ENCODE measurements around the gene KANK2. TPM values are rescaled to one million over a fixed set of nuclear protein-coding genes. Genes with fewer than 3 reads are reported as not detected.

Gene KANK2
- total RNA-seq, 6 donors from 2014 or later, result 144 to 295 (median 240) TPM

- ATAC-seq (ENCODE audit: low FRiP score in 2 of 2) (no peak), DNase-seq (no peak)
- Histone ChIP-seq H3K36me3 (peaks cover 2 to 94% (median 42%) of the 10 kb centered on the region in 4 donors), H3K4me3 (no peak overlapping the region), H3K27ac (peak overlapping the region in 1 of 4 donors; percentile 27), H3K27me3 (no peaks in the 10 kb centered on the region), H3K4me1 (no peaks in the 10 kb centered on the region), H3K9me3 (peaks cover 0 to 9% (median 2%) of the 10 kb centered on the region in 4 donors)
- TF ChIP-seq POLR2A (IDR thresholded peaks at IDR 0.05) (no peak), CTCF (IDR thresholded peaks at IDR 0.05) (no peak), EP300 (IDR thresholded peaks at IDR 0.05) (no peak), POLR2AphosphoS5 (IDR thresholded peaks at IDR 0.05) (no peak)
- 90 to 100% methylated on average over 2 to 3 of the region's 3 CpGs for WGBS, 2 donors
These were observed 25.9 kb upstream of the KANK2 start for GRCh38 chr19:11223200-11223599.

GRCh38 chr19:11221082-11221598, 23.8 kb upstream of the KANK2 start:
- no peak for DNase-seq
- TF ChIP-seq CTCF (IDR thresholded peaks at IDR 0.05) (no peak), POLR2A (IDR thresholded peaks at IDR 0.05) (no peak), POLR2AphosphoS5 (IDR thresholded peaks at IDR 0.05) (no peak), EP300 (IDR thresholded peaks at IDR 0.05) (no peak)
- peaks cover 0 to 9% (median 2%) of the 10 kb centered on the region in 4 donors for H3K9me3 ChIP-seq
- no peak overlapping the region for H3K4me3 ChIP-seq
- H3K27ac ChIP-seq, result no peak overlapping the region
- WGBS, 2 donors, result 97 to 100% methylated on average over 3 of the region's 3 CpGs
- no peaks in the 10 kb centered on the region for H3K4me1 ChIP-seq
- no peak for ATAC-seq (ENCODE audit: low FRiP score in 2 of 2)
- peaks cover 2 to 89% (median 50%) of the 10 kb centered on the region in 4 donors for H3K36me3 ChIP-seq
- no peaks in the 10 kb centered on the region for H3K27me3 ChIP-seq

GRCh38 chr19:11214387-11214786, 17.0 kb upstream of the KANK2 start:
- Histone ChIP-seq H3K4me3 (no peak overlapping the region), H3K27me3 (no peaks in the 10 kb centered on the region), H3K9me3 (no peaks in the 10 kb centered on the region), H3K4me1 (no peaks in the 10 kb centered on the region), H3K36me3 (peaks cover 0 to 82% (median 53%) of the 10 kb centered on the region in 4 donors), H3K27ac (no peak overlapping the region)
- no peak for ATAC-seq (ENCODE audit: low FRiP score in 2 of 2)
- DNase-seq, result no peak
- WGBS, 2 donors, result 86 to 94% methylated on average over 6 of the region's 6 CpGs
- TF ChIP-seq POLR2AphosphoS5 (IDR thresholded peaks at IDR 0.05) (no peak), POLR2A (IDR thresholded peaks at IDR 0.05) (no peak)

- TF ChIP-seq POLR2A (IDR thresholded peaks at IDR 0.05) (no peak), EP300 (IDR thresholded peaks at IDR 0.05) (no peak), CTCF (IDR thresholded peaks at IDR 0.05) (no peak), POLR2AphosphoS5 (IDR thresholded peaks at IDR 0.05) (no peak)
- Histone ChIP-seq H3K4me3 (no peak overlapping the region), H3K27me3 (no peaks in the 10 kb centered on the region), H3K36me3 (peaks cover 0 to 90% (median 43%) of the 10 kb centered on the region in 4 donors), H3K9me3 (no peaks in the 10 kb centered on the region), H3K4me1 (no peaks in the 10 kb centered on the region), H3K27ac (no peak overlapping the region)
- WGBS, 2 donors, result 86 to 100% methylated on average over 1 of the region's 1 CpG
- DNase-seq (no peak), ATAC-seq (ENCODE audit: low FRiP score in 2 of 2) (no peak)
These were observed 13.2 kb upstream of the KANK2 start for GRCh38 chr19:11210656-11210928.

- TF ChIP-seq EP300 (IDR thresholded peaks at IDR 0.05), result no peak
- TF ChIP-seq POLR2AphosphoS5 (IDR thresholded peaks at IDR 0.05), result no peak
- no peak for TF ChIP-seq POLR2A (IDR thresholded peaks at IDR 0.05)
- no peak for TF ChIP-seq CTCF (IDR thresholded peaks at IDR 0.05)
- whole genome bisulfite sequencing, 2 donors, result 60 to 71% methylated on average over 2 of the region's 2 CpGs
- H3K4me3 ChIP-seq, result no peak overlapping the region
- H3K4me1 ChIP-seq, result no peaks in the 10 kb centered on the region
- DNase-seq (no peak), ATAC-seq (ENCODE audit: low FRiP score in 2 of 2) (no peak)
- H3K27ac ChIP-seq, result peak overlapping the region in 1 of 4 donors; percentile 27
- H3K27me3 ChIP-seq, result no peaks in the 10 kb centered on the region
- H3K9me3 ChIP-seq, result no peaks in the 10 kb centered on the region
- peaks cover 0 to 86% (median 38%) of the 10 kb centered on the region in 4 donors for H3K36me3 ChIP-seq
These were observed 12.7 kb upstream of the KANK2 start for GRCh38 chr19:11209839-11210655.

All from upper lobe of left lung (tissue), 6 donors.